Measurements from ENCODE around the gene CD209.

GRCh38 chr19:7731615-7732014 is 15.7 kb downstream of the CD209 start:
- TF ChIP-seq CTCF (conservative IDR thresholded peaks at IDR 0.05; ENCODE audit: low read depth, low read length) = no peak
- no peak for TF ChIP-seq EZH2 (IDR thresholded peaks at IDR 0.05; ENCODE audit: low read length, unreplicated experiment)
